Measurements from ENCODE around the gene RAB3GAP1.

The RAB3GAP1 gene

GRCh38 chr2:135037831-135038230 lies 14.3 kb upstream of the RAB3GAP1 start:
- TF ChIP-seq CTCF (IDR thresholded peaks at IDR 0.05) (no peak), ZFX (IDR thresholded peaks at IDR 0.05; ENCODE audit: borderline replicate concordance) (no peak)
- H3K27ac ChIP-seq = no peak overlapping the region

- no peak overlapping the region for H3K27ac ChIP-seq
- TF ChIP-seq CTCF (IDR thresholded peaks at IDR 0.05) = peak; percentile 57
- TF ChIP-seq ZFX (IDR thresholded peaks at IDR 0.05; ENCODE audit: borderline replicate concordance) = no peak
Measured at GRCh38 chr2:135043345-135043744, 8.7 kb upstream of the RAB3GAP1 start.

GRCh38 chr2:135047300-135047699 lies 4.8 kb upstream of the RAB3GAP1 start, which contains the start of gene MAP3K19:
Gene MAP3K19 (minus strand): TSS chr2:135047447. CDS start chr2:135024647, 22,800 bp downstream.
- no peak within 1 kb of the TSS for H3K27ac ChIP-seq
- TF ChIP-seq CTCF (IDR thresholded peaks at IDR 0.05) (no peak), ZFX (IDR thresholded peaks at IDR 0.05; ENCODE audit: borderline replicate concordance) (no peak)

GRCh38 chr2:135048122-135048521 lies 4.0 kb upstream of the RAB3GAP1 start:
- no peak for TF ChIP-seq CTCF (IDR thresholded peaks at IDR 0.05)
- TF ChIP-seq ZFX (IDR thresholded peaks at IDR 0.05; ENCODE audit: borderline replicate concordance) = no peak
- no peak overlapping the region for H3K27ac ChIP-seq

- H3K27ac ChIP-seq = no peak overlapping the region
- TF ChIP-seq CTCF (IDR thresholded peaks at IDR 0.05) (no peak), ZFX (IDR thresholded peaks at IDR 0.05; ENCODE audit: borderline replicate concordance) (no peak)
Measured at GRCh38 chr2:135050132-135050531, 2.0 kb upstream of the RAB3GAP1 start.

GRCh38 chr2:135050684-135051083 lies 1.4 kb upstream of the RAB3GAP1 start:
- no peak for TF ChIP-seq ZFX (IDR thresholded peaks at IDR 0.05; ENCODE audit: borderline replicate concordance)
- TF ChIP-seq CTCF (IDR thresholded peaks at IDR 0.05) = no peak
- no peak overlapping the region for H3K27ac ChIP-seq

GRCh38 chr2:135052997-135053474 lies 944 bp downstream of the RAB3GAP1 start:
- H3K27ac ChIP-seq = peak overlapping the region; percentile 75
- no peak for TF ChIP-seq CTCF (IDR thresholded peaks at IDR 0.05)
- TF ChIP-seq ZFX (IDR thresholded peaks at IDR 0.05; ENCODE audit: borderline replicate concordance) = no peak

Measured in 22Rv1 (cell line).